Left ventricle myocardium inferior (tissue), 1 donor: ENCODE results near the gene C4orf54. TPM values are rescaled to one million over a fixed set of nuclear protein-coding genes. Genes with fewer than 3 reads are reported as not detected.

ENCODE experiments used
- DNase-seq: peaks from one replicate; pipeline ENCODE4 v3.0.0-alpha.2; 2020
- H3K27ac ChIP-seq: fragments of 200-600 bp; replicated peaks from 2 replicates; pipeline ENCODE4 v1.8.0; 2021
- H3K27me3 ChIP-seq: fragments of 200-600 bp; 2 replicates; pipeline ENCODE4 v1.8.0; 2021; ENCODE audit warnings: low read depth
- H3K36me3 ChIP-seq: fragments of 200-600 bp; 2 replicates; pipeline ENCODE4 v1.8.0; 2021
- H3K4me1 ChIP-seq: fragments of 200-600 bp; 2 replicates; pipeline ENCODE4 v1.8.0; 2021
- H3K4me3 ChIP-seq: fragments of 200-600 bp; 2 replicates; pipeline ENCODE4 v1.8.0; 2021; ENCODE audit warnings: mild to moderate bottlenecking, moderate library complexity
- H3K9me3 ChIP-seq: fragments of 200-600 bp; replicated peaks from 2 replicates; pipeline ENCODE4 v1.8.0; 2021
- CTCF ChIP-seq: fragments of 200-600 bp; IDR thresholded peaks from 2 replicates; pipeline ENCODE4 v1.8.0; 2021; ENCODE audit warnings: antibody characterized with exemption, mild to moderate bottlenecking, borderline replicate concordance
- intact Hi-C: fragments of 100-400 bp; cut with micrococcal nuclease; formaldehyde crosslinking; loops from one replicate; pipeline ENCODE4 v1.11.0; 2022
- total RNA-seq: library from RNA; stranded (reverse); fragmentation: NEBNext Ultra II Directional; extraction: Animal tissue kit (Norgen Biotek cat#: 25700); gene quantifications from one replicate; pipeline ENCODE4 v1.2.1, GENCODE V29; 2021
- donor health status: DM: no; HTN: yes; CAD: no; lungs with severe emphysema.

Gene C4orf54
- total RNA-seq, 1 donor from 2014 or later, result 1.2 TPM

DNA sequence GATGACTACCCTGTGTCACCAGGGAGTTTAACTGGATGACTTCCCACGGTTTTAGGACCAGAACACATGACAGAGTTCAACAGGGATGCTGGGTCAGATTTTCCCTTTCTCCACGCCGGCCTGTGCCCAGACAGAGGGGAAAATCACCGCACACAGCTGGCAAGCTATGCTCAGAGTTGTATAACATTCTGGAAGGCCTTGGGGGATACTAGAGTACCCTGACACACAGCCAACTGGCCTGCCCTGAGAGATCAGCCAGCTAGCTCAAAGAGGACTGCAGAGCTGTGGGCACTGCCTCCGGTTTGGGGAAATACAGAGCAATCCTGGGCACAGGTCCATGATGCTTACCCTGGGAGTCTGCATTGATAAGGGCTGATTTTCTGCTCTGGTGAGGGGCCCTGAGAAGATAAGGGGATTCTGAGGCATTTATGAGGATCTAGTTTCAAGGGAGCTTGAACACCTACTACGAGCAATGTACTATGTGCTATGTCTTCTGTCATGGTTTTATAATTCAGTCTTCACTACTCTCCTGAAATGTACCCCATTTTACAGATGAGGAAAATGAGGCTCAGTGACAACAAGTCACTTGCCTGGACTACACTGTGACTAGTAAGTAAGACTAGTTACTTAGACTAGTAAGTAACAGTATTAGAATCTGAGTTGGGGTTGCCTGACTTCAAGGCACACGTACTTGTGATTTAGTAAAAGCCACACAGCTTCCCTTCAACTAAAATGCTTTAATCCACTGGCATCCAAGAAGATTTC is 14.7 kb downstream of the C4orf54 start:
- no peak overlapping the region for H3K4me3 ChIP-seq
- H3K27ac ChIP-seq, result peak overlapping the region; percentile 76
- H3K27me3 ChIP-seq, result no peaks in the 10 kb centered on the region
- no peaks in the 10 kb centered on the region for H3K36me3 ChIP-seq
- H3K9me3 ChIP-seq, result no peaks in the 10 kb centered on the region
- peaks cover 54% of the 10 kb centered on the region for H3K4me1 ChIP-seq
- peak; percentile 76 for DNase-seq
- no peak for TF ChIP-seq CTCF
- intact Hi-C loops, result no loop called here

GRCh38 chr4:99640676-99641075 is 17.0 kb downstream of the C4orf54 start:
- intact Hi-C loops, result no loop called here
- no peaks in the 10 kb centered on the region for H3K9me3 ChIP-seq

GRCh38 chr4:99637174-99637573 is 20.5 kb downstream of the C4orf54 start:
- no peak overlapping the region for H3K27ac ChIP-seq
- DNase-seq, result no peak
- H3K4me1 ChIP-seq, result peaks cover 7% of the 10 kb centered on the region
- intact Hi-C loops, result no loop called here
- no peak for TF ChIP-seq CTCF
- no peaks in the 10 kb centered on the region for H3K9me3 ChIP-seq
- H3K4me3 ChIP-seq, result no peak overlapping the region
- H3K36me3 ChIP-seq, result no peaks in the 10 kb centered on the region
- H3K27me3 ChIP-seq, result no peaks in the 10 kb centered on the region

More at GRCh38 chr4:99640676-99641075, 17.0 kb downstream of the C4orf54 start:
- TF ChIP-seq CTCF, result no peak
- Histone ChIP-seq H3K36me3 (no peaks in the 10 kb centered on the region), H3K27me3 (no peaks in the 10 kb centered on the region), H3K4me3 (no peak overlapping the region), H3K4me1 (peaks cover 32% of the 10 kb centered on the region), H3K27ac (no peak overlapping the region)
- no peak for DNase-seq

DNA sequence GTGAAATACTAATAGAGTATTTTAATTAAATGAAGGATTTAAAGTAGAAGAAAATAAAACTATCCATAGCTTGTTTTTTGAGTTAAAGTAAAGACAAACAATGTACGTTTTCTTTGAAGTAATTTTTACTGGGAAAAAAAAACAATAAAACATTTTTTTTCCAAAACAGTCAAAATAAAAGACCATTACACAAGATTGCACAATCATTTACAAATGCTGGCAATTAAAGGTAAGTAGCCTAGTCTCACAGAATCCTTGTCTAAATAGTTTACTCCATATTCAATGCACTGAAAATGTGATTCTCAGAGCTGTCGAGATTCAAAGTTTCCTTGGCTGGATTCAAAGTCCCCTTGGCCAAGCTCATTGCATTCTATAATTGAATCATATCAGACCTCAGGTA is 21.2 kb downstream of the C4orf54 start:
- H3K4me1 ChIP-seq, result no peaks in the 10 kb centered on the region
- no peak for TF ChIP-seq CTCF
- intact Hi-C loops, result no loop called here

GRCh38 chr4:99635601-99636000 is 22.0 kb downstream of the C4orf54 start:
- intact Hi-C loops, result no loop called here
- Histone ChIP-seq H3K9me3 (no peaks in the 10 kb centered on the region), H3K27ac (no peak overlapping the region), H3K27me3 (no peaks in the 10 kb centered on the region), H3K36me3 (no peaks in the 10 kb centered on the region), H3K4me1 (no peaks in the 10 kb centered on the region), H3K4me3 (no peak overlapping the region)
- no peak for TF ChIP-seq CTCF
- no peak for DNase-seq

More for the DNA sequence above, 21.2 kb downstream of the C4orf54 start:
- H3K27me3 ChIP-seq, result no peaks in the 10 kb centered on the region
- DNase-seq, result no peak
- H3K4me3 ChIP-seq, result no peak overlapping the region
- no peaks in the 10 kb centered on the region for H3K36me3 ChIP-seq
- no peaks in the 10 kb centered on the region for H3K9me3 ChIP-seq
- H3K27ac ChIP-seq, result no peak overlapping the region
